C1 segment of cervical spinal cord (tissue), 14 donors: ENCODE results near the gene KCNE1.

Source experiments
- DNase-seq, 14 donors: peaks; one replicate each; lab custom pipeline; 2025; lab: John Stamatoyannopoulos, UW

Gene KCNE1

DNA sequence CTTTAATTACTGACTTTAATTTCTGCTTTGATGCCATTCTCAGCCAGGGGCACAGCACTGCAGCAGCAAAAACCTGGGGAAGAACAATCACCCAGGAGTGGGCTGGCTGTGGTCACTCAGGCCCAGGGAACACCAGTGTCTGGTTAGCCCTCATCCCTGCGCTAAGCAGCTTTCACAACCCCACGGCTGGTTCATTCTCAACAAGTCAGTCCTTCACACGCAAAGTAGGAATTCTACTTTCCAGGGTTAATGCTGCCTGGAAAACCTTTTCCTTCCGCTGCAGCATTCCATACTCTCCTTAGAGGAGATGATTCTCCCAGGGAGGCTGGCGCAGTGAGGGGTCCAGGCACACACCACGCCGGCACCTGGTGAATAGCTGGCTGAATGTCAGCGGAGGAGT, 24.3 kb upstream of the KCNE1 start:
- no peak for DNase-seq

DNA sequence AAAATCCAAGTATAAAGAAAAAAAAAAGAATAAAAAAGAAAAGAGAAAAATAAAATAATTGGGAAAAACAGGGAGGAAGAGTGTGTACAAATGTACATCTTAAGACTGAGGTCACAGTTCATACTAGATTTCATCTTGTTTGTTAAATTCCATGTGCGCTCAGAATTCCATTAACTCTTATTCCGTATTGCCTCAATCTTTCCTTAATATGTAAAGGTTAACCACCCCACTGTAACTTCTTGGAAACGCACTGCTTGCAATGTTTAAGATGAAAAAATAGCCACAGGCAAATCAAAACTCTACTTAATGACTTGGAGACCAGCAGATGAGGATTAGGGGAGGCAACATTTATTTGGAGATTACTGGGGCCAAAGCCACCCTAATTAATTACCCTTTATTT, 23.9 kb upstream of the KCNE1 start:
- DNase-seq: no peak

DNA sequence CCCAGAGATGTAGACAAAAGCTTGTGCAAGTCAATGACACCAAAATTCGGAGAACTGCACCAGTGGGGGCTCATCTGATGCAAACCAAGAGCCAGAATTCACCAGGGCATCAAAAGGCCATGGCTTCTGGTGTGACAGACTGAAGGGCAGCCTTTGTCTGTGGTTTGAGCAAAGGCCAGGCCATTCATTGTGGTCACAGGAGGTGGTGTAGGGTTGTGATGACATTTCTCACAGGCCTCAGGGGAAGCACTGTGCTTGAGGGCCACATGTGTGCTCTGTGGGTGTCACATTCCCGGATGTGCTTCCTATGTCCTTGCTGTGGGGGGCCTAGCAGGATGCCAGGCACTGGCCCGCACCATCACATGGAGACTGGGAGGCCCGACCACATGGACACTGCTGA, 22.5 kb upstream of the KCNE1 start:
- peak in 9 of 14 donors; percentile 4 to 61 (median 21) for DNase-seq

DNA sequence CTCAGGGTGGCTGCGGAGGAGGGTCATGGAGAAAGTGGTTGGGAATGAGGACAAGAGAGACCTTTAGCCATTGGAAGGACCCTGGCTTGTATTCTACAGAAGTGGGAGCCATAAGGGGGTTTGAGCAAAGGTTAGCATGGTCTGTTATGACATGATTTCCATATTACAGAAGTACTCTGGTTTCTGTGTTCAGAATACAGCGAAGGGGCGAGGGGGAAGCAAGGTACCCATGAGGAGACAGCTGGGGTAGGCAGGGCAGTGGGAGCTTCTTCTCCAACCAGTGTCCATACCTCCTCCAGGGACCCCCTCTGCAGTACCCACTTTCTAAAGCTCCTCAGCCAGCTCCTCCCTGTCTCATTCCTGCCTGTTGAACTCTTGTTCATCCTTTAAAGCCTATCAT, 21.9 kb upstream of the KCNE1 start:
- DNase-seq: no peak

DNA sequence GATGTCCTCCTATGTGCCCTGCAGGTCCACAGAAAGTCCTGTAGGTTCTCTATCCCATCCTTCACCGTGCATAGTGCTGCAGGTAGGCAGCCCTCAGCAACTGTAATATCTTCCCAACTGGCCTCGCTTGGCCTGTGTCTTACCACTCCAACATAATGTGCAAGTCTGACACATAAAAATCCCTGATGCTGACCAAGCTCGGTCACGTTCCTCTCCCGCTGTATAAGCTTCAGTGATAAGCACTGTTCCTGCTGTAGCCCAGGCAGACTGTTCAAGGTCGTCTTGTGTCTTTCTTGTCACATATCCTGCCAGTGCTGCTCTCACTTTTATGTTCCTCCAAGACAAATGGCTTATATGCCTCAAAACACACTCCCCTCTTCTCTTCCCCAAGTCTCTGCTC, 19.4 kb upstream of the KCNE1 start:
- no peak for DNase-seq

DNA sequence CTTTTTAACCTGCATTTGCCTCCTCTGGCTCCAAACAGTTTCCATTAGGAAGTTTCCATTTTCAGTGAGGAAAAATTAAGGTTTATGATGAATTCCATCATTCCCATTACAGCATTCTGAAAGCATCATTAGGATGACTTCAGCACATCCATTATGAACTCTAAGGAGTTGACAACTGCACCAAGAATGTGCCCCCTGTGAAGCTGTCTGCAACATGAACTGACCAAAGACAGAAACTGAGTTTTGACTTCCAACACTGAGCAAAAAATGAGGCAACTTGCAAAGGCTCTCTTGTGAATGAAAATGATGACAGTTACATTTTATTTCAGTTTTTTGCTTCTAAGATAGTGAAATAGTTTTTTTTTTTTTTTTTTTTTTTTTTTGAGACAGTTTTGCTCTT, 18.3 kb upstream of the KCNE1 start:
- no peak for DNase-seq

DNA sequence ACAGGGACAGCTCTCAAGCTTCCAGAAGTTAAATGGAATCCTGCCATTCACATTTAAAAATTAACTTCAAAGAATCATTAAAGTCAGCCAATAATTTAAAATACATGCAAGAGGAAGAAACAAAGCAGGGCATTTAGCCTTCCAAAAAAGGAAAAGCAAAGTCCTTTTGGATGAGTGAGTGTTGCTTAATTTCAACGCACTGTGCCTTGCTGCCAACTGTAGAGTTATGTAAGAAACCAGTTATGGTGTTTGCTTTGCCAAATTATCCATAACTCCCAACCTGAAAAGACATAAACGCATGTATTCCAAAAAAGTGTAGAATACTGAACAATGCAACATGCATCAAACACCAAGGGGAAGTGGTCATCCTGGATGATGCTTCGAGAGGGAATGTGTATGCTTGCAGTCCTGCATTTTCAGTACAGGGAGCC, 16.1 kb upstream of the KCNE1 start:
- DNase-seq: peak in 1 of 14 donors; percentile 8

DNA sequence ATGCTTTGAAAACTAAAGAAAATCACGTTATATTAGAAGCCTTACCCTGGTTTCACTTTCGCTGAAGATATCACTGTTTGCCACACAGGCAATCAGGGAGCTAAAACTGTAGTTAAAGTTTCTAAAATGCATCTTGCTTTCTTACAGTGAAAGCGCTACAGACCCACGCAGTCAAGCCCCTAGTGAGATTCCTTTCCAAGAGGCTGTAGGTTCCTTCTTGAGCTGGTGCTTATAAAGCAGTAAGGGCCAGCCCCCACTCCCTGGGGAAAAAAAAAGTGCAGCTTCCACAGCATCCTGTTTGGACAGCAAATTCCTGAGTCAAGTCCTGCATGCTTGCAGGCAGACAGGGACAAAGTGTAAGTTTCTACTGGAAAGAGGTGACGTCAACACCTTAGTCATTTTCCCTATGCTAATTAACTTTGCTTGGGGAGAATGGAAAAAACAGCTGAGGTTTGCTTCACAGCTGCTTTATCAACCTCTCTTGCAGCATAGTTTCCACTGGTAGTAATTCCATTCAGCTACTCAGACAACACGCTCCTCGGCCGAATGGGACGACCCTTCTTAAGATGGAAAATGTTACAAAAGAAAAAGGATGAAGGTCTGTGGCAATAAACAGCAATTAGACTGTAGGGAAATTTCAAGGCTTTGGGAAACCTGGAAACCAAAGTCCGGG, 14.7 kb upstream of the KCNE1 start:
- DNase-seq: peak in 4 of 14 donors; percentile 15 to 42 (median 24)

DNA sequence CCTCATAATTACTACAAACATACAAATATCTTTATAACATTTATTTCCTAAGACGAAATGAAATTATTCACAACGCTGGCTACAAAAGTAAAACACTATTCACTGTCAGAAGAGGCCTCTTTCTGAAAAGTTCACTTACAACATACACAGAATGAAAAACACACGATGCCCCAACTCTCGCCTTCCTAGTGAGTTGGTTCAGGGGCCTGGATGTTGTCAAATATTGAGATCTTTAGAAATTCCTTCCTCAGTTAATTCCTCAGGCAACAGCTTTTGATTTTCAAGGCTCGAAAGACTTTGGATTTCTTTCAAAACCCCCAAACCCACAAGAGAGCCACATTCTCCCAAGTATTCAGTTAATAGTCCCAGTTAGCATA, 14.2 kb upstream of the KCNE1 start:
- DNase-seq: no peak

DNA sequence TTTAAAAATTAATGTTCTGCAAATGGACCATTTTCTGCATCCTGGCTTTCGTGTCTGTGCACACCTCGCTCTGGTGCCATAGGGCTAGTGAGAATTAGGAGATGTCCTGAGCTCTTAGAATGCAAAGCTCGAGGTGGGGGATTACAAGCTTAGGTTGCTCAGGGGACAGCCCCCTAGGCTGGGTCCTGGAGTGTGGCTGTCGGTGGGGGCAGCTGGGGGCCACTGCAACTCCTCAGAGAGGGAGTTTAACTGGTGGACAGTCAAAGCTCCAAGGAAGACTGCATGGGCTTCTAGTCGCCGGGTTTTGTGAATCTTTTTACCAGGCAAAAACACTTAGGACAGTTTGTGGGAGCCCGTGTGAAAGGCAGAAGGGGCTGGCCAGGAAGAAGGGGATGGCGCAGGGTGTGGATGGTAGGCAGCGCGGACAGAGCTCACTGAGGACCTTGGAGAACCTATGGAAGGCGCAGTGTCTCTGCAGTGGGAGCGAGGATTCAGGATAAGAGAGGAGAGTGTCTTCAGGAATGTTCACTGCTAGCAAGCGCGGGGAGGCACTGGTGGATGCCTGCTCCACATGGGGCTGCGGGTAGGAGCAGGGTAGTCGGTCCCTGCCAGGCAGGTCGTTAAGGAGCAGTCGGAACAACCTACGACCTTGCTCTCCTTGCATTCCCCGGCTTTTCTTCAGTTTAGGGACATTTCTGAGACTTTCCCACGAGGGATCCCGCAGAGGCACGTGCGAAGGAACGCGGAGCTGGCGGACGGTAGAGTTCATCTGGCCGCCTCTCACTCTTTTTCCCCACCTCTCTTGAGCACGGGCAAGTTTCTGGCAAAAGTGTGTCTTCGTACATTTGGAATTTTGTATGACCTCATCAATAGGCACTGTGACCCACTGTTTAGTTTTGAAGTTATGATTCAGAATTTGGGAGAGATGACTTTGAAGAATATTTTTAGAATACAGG, 12.9 kb upstream of the KCNE1 start:
- DNase-seq: no peak

DNA sequence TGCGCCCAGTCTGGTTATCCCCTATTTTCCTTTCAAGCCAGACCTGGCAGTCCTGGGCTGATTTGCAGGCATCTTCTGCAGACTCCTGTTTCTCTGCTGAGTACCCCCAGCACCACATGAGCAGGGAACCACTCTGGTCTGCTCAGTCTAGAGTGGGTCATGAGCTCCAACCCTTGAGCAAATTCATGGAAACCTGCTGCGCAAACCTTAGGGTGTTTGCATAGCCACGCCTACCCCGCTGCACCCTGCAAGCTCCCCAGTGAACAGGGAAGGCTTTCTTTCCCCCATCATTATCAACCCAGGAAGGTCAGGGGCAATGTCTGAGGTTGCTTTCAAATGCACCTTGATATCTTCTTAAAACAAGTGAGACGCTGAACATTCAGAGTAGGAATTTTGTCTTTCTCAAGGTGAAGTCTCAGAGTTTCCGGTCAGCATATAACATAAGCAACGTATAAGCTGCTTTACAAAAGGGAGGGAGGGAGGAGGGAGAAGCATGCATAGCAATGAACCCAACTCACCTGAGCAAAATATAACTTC, 11.1 kb upstream of the KCNE1 start:
- no peak for DNase-seq

DNA sequence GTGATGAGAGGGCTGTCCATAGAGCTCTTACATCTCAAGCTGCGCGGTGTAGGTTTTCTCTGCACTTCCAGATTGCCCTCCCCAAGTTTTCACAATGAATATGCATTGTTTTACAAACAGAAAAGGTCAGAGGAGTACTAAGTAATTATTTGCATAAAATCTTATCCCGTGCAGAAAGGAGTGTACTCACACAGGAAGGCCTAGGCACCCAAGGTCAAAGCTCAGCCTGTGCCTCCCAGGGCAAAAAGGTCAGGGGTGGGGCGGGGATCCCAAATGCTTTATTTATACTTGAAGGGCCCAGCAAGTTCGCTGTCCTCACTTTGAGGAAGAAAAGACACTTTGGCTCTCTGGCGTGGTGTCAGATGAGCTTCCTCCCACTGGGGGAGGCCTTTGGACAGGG, 10.3 kb upstream of the KCNE1 start:
- no peak for DNase-seq

DNA sequence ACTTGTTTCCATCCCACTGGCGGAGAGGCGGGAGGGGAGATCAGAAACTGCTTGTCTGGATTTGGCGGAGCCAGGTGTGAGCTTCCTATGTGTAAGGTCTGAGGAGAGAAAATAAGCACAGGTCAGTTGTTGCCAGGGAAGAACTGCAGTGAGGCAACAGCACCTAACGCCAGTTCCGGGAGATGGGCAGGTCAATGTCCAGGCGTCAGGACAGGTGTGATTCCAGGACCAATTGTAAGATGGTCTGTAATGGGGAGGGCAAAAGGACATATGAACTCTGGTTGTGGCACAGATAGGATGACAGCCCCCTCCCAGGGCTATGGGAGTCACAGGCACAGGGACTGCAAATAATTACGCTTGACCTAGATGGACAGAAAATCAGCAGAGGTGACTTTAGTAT, 9.6 kb upstream of the KCNE1 start:
- DNase-seq: no peak

DNA sequence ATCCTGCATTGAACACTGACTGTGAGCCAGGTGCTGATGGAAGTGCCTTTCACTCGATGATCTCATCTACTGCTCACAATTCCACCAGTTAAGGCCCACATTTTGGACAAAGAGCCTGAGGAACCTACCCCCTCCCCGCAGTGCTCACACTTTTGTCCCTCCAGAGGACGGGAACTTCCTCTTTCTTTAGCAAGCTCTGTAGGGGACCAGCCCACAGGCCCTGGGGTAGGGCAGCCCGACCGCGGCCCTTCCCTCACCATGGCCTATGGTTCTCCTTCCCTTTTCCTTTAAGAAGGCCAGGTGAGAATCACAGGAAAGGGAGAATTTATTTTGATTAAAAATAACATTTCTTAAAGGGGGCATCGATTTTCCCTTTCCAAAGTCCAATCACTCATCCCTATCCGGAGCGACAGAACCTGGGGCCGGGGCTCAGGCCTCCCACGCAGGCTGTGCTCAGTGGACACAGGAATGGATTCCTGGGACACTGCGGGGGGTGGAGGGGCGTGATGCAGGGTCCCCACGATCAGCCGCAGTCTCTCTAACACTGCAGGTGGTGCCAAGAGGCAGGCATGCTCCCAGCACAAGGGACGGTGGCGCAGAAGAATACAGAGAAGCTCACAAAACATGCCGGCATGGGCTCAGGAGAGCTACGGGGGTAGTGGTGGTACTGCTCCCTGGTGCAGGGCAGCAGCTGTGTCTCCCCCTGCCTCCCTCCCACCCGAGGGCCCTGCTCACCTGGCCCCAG, 8.9 kb upstream of the KCNE1 start:
- DNase-seq: no peak

DNA sequence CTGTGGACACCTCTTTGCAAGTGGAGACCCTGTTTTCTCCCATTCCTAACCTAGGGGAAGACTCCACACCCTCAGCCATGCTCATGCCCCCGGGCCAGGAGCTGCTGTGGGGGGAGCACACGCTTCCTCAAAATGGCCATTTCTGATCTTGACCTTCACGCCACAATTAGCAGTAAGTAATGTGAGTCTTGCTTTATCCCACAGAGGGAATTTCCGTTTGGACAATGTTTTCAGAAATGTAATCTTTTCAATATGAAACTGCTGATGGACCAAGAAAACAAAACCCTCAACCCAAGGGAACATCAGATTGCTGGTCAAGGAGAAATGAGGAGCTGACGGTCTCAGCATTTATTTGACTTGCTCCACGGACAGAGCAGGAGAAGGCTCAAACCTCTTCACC, 8.3 kb upstream of the KCNE1 start:
- DNase-seq: no peak

DNA sequence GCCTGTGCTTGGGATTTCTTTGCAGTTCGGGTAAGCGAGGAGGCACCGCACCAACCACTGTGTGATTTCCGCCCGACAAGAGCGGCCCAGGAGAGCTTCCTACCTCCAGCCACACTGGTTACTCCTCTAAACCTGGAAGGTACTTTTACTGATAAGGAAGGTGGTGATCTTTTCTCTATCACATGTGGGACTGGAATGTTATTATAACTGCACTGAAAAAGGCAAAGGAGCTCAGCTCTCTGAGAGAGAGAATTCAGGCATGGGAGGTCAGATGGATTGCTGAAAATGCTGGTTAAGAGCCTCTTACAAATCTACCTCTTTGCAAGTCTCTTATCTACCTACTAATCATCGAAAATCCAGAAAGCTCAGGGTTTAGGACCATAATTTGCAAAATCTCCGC, 7.7 kb upstream of the KCNE1 start:
- DNase-seq: no peak

DNA sequence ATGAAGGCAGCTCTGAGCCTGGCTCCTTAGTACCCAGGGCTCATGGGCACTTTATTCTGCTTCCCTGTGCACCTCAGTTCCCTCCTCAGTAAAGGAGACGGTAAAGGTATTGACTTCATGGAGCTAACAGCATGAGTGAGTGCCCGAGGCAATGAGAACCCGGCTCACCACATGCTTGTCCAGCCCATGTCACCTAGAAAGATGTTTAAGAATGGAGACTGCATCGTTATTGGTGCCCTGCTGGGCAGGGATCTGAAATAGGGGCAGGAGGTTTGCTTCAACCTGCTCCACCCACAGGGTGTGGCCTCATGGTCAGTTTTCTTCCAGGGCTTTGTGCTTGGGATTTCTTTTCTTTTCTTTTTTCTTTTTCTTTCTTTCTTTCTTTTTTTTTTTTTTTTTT, 7.0 kb upstream of the KCNE1 start:
- DNase-seq: no peak

DNA sequence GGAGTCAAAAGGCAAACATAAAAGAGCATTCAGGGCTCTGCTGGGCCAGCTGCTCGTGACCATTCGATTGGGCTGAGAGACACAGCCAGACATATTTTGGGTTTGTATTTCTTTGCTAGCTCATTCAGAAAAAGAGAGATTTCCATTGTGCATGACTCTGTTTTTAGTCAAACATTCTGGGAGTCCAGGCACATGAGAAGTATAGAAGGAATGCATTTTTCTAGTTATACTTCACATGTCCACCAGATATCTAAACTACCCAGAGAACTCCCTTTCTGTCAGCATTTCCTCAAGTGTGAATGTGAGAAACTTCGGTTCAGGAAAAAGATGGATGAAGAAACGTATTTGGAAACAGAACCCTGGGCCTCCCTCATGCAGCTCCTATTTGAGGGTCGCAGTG, 6.3 kb upstream of the KCNE1 start:
- DNase-seq: no peak

DNA sequence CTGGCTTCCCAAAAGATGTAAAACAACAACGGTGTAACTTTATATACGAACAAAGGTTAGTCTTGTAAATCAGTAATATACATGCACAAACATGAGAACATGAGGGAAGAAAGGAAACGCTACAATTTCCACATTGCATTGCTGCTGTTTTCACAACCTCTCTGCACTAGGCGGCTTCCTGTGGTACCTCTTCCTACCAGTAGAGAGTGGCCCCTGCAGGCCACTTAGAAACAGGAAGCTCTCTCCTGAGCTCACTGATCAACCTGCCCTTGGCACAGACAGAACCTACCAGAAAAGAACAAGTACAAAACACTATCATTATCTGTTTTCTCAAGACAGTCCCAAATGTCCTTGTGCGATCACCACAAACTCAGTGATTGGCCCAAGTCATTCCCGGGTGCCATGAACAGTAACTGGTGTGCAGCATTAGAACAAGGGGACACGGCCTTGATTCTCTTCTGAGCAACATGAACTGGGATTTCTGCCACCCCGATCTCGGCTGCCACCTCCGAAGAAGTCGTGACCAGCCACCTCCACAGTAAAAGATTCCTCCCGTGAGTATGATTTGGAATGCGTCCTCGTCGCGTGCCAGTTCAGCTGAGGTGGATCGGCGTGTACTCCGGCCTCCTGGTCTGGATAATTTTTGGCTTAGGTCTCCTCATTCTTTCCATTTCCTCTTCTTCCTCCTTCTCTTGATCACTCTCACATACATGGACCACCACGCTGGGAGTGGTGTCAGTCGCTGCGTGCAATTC, 5.7 kb upstream of the KCNE1 start:
- no peak for DNase-seq

DNA sequence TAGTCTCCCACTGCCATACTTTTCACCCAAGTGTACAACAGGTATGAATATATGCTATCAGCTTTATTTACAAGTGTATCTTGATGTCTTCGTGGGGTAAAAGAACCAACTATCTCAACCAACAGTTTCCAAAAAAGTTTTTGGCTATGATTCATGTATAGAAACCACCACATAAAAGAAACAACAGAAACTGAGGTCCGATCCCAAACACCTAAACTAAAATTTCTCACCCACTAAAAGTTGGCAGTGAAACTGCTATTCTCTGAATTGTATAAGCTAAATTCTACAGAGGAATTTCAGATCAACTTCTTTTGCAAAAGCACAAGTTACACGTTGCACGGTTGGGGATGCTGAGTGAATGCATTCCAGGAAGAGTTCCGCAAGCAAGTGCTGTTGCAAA, 5.0 kb upstream of the KCNE1 start:
- no peak for DNase-seq

DNA sequence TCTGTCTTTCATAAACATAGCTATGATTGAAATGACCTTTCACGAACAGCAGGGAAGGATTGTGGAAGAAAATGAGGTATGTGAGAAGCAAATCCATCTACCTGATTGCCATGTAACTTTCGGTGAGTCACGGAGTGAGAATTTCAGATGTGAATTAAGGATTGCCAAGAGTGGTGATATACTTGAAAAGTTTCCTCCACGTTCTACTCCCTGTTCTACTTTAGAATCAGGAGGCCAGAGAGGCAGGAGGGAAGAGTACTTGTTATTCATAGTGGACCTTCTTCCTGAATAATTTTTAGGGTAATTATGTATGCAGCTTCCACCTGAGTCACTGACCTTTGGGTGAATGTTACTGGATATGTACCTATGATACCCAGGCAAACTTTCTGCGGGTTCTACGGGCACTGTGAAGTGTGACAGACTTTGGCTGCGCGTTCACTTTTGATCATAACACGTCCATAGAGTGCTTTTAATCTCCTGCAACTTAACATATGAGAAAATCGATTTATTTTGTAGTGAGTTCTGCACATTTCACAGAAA, 2.6 kb upstream of the KCNE1 start:
- no peak for DNase-seq
